ENCODE data around the gene RPL9. TPM values are rescaled to one million over a fixed set of nuclear protein-coding genes. Genes with fewer than 3 reads are reported as not detected.

RPL9 gene
- total RNA-seq (2022; extraction: Qiagen RNA extraction; ENCODE audit: low read depth): 822 to 1,697 TPM (median 915 TPM) in 5 replicates

GRCh38 chr4:39458505-39459300, at the start of gene RPL9, which contains the start of gene LIAS:
Gene RPL9, minus strand, starts transcription at chr4:39458922. Its CDS starts 483 bp downstream, at chr4:39458439.
Gene LIAS, plus strand, starts transcription at chr4:39459056. Its CDS starts 62 bp downstream, at chr4:39459118.

GRCh38 chr4:39406763-39407583, 51.7 kb downstream of the RPL9 start, which contains the start of gene KLB:
Gene KLB, plus strand, starts transcription at chr4:39406930. Its CDS starts 20 bp downstream, at chr4:39406950.

Other genes starting within 250 kb of the RPL9 start
- 18.8 to 23.5 TPM (median 20.3 TPM) in 5 replicates for gene RFC1, start 92.6 kb downstream of the RPL9 start, total RNA-seq (2022; extraction: Qiagen RNA extraction; ENCODE audit: low read depth)
- 0.10 to 0.16 TPM (median 0.13 TPM) in 5 replicates for gene KLB, start 52.0 kb downstream of the RPL9 start, total RNA-seq (2022; extraction: Qiagen RNA extraction; ENCODE audit: low read depth)
- gene LIAS, start 134 bp upstream of the RPL9 start, total RNA-seq (2022; extraction: Qiagen RNA extraction; ENCODE audit: low read depth): 10.6 to 11.7 TPM (median 11.2 TPM) in 5 replicates
- 291 to 394 TPM (median 363 TPM) in 5 replicates for gene UGDH, start 68.5 kb upstream of the RPL9 start, total RNA-seq (2022; extraction: Qiagen RNA extraction; ENCODE audit: low read depth)
- 15.2 to 25.0 TPM (median 20.1 TPM) in 5 replicates for gene SMIM14, start 179.9 kb upstream of the RPL9 start, total RNA-seq (2022; extraction: Qiagen RNA extraction; ENCODE audit: low read depth)
- gene UBE2K, start 239.2 kb upstream of the RPL9 start, total RNA-seq (2022; extraction: Qiagen RNA extraction; ENCODE audit: low read depth): 63.7 to 89.8 TPM (median 77.8 TPM) in 5 replicates